GM23338 (cell line): ENCODE results near the gene ARHGEF28.

Experiments used
- CREB1 ChIP-seq: fragments of 250-450 bp; sonication (Bioruptor Pico); IDR thresholded peaks from 2 replicates; pipeline ENCODE4 v1.5.0; 2020; ENCODE audit warnings: low read depth, mild to moderate bottlenecking, moderate library complexity
- EZH2 ChIP-seq: fragments of 200-600 bp; sonication (generic); IDR thresholded peaks from one replicate; pipeline ENCODE4 v1.8.0; 2017; ENCODE audit warnings: antibody characterized with exemption, mild to moderate bottlenecking, low read depth; ENCODE audit not compliant: unreplicated experiment
- EZH2phosphoT487 ChIP-seq: fragments of 200-600 bp; sonication (generic); IDR thresholded peaks from one replicate; pipeline ENCODE4 v1.8.1; 2018; ENCODE audit warnings: antibody characterized with exemption; ENCODE audit not compliant: unreplicated experiment
- JUNB ChIP-seq: IDR thresholded peaks from one replicate; pipeline ENCODE4 v1.6.1; 2016; ENCODE audit warnings: antibody characterized with exemption; ENCODE audit not compliant: unreplicated experiment
- POLR2AphosphoS5 ChIP-seq: IDR thresholded peaks from 2 replicates; pipeline ENCODE4 v1.6.1; 2016; ENCODE audit warnings: antibody characterized with exemption, low read depth
- STAT1 ChIP-seq: IDR thresholded peaks from one replicate; pipeline ENCODE4 v1.6.1; 2016; ENCODE audit warnings: antibody characterized with exemption; ENCODE audit not compliant: unreplicated experiment
- ZNF114 ChIP-seq: fragments of 250-450 bp; sonication (Bioruptor Pico); IDR thresholded peaks from 2 replicates; pipeline ENCODE4 v1.5.0; 2020; ENCODE audit warnings: mild to moderate bottlenecking, moderate library complexity
- TF ChIP-seq, protein P1 (sequence below), 2 experiments: fragments of 200-600 bp in 1 of 2; sonication (generic) in 1 of 2; conservative IDR thresholded peaks; 2 replicates each; pipeline versions ENCODE4 v1.5.1 to v1.6.1; 2016 to 2017; ENCODE audit warnings: antibody characterized with exemption in 2 of 2, low read depth in 2 of 2, mild to moderate bottlenecking in 2 of 2, moderate library complexity in 1 of 2
- TF ChIP-seq, protein P2 (sequence below): IDR thresholded peaks from 2 replicates; pipeline ENCODE4 v1.6.1; 2016; ENCODE audit warnings: antibody characterized with exemption
- TF ChIP-seq, protein P3 (sequence below): IDR thresholded peaks from one replicate; pipeline ENCODE4 v1.6.1; 2018; ENCODE audit warnings: antibody characterized with exemption; ENCODE audit not compliant: unreplicated experiment

GRCh38 chr5:73862796-73863195 lies 236.8 kb downstream of the ARHGEF28 start:
- TF ChIP-seq, protein P1, sequence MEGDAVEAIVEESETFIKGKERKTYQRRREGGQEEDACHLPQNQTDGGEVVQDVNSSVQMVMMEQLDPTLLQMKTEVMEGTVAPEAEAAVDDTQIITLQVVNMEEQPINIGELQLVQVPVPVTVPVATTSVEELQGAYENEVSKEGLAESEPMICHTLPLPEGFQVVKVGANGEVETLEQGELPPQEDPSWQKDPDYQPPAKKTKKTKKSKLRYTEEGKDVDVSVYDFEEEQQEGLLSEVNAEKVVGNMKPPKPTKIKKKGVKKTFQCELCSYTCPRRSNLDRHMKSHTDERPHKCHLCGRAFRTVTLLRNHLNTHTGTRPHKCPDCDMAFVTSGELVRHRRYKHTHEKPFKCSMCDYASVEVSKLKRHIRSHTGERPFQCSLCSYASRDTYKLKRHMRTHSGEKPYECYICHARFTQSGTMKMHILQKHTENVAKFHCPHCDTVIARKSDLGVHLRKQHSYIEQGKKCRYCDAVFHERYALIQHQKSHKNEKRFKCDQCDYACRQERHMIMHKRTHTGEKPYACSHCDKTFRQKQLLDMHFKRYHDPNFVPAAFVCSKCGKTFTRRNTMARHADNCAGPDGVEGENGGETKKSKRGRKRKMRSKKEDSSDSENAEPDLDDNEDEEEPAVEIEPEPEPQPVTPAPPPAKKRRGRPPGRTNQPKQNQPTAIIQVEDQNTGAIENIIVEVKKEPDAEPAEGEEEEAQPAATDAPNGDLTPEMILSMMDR (conservative IDR thresholded peaks at IDR 0.05; ENCODE audit: low read depth in 2 of 2), result no peak
- TF ChIP-seq POLR2AphosphoS5 (no peak), EZH2 (no peak), EZH2phosphoT487 (no peak), JUNB (no peak), STAT1 (no peak), ZNF114 (CRISPR knock-in tag) (no peak), CREB1 (CRISPR knock-in tag) (no peak)
- TF ChIP-seq, protein P2, sequence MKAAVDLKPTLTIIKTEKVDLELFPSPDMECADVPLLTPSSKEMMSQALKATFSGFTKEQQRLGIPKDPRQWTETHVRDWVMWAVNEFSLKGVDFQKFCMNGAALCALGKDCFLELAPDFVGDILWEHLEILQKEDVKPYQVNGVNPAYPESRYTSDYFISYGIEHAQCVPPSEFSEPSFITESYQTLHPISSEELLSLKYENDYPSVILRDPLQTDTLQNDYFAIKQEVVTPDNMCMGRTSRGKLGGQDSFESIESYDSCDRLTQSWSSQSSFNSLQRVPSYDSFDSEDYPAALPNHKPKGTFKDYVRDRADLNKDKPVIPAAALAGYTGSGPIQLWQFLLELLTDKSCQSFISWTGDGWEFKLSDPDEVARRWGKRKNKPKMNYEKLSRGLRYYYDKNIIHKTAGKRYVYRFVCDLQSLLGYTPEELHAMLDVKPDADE, result no peak
- TF ChIP-seq, protein P3, sequence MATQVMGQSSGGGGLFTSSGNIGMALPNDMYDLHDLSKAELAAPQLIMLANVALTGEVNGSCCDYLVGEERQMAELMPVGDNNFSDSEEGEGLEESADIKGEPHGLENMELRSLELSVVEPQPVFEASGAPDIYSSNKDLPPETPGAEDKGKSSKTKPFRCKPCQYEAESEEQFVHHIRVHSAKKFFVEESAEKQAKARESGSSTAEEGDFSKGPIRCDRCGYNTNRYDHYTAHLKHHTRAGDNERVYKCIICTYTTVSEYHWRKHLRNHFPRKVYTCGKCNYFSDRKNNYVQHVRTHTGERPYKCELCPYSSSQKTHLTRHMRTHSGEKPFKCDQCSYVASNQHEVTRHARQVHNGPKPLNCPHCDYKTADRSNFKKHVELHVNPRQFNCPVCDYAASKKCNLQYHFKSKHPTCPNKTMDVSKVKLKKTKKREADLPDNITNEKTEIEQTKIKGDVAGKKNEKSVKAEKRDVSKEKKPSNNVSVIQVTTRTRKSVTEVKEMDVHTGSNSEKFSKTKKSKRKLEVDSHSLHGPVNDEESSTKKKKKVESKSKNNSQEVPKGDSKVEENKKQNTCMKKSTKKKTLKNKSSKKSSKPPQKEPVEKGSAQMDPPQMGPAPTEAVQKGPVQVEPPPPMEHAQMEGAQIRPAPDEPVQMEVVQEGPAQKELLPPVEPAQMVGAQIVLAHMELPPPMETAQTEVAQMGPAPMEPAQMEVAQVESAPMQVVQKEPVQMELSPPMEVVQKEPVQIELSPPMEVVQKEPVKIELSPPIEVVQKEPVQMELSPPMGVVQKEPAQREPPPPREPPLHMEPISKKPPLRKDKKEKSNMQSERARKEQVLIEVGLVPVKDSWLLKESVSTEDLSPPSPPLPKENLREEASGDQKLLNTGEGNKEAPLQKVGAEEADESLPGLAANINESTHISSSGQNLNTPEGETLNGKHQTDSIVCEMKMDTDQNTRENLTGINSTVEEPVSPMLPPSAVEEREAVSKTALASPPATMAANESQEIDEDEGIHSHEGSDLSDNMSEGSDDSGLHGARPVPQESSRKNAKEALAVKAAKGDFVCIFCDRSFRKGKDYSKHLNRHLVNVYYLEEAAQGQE, result no peak
